Colonic mucosa (tissue), 4 donors: ENCODE measurements around the gene DOCK7. TPM values are rescaled to one million over a fixed set of nuclear protein-coding genes. Genes with fewer than 3 reads are reported as not detected.
"Not testable (repeated sequence)": the region's sequence is repeated elsewhere in the genome, so short reads cannot be mapped to it uniquely, and the experiment has no call there.

Experiments
- DNase-seq: peaks from one replicate; pipeline ENCODE4 v3.0.0-alpha.2; 2020
- H3K27ac ChIP-seq: fragments of 200-600 bp; one replicate; pipeline ENCODE4 v1.8.0; 2021
- H3K27me3 ChIP-seq: fragments of 200-600 bp; one replicate; pipeline ENCODE4 v1.8.0; 2021
- H3K36me3 ChIP-seq: fragments of 200-600 bp; one replicate; pipeline ENCODE4 v1.8.0; 2021
- H3K4me1 ChIP-seq: fragments of 200-600 bp; one replicate; pipeline ENCODE4 v1.8.0; 2021; ENCODE audit warnings: mild to moderate bottlenecking
- H3K4me3 ChIP-seq: fragments of 200-600 bp; one replicate; pipeline ENCODE4 v1.8.0; 2021
- H3K9ac ChIP-seq, 2 donors: one replicate each; pipeline ENCODE4 v1.7.0; 2013; ENCODE audit warnings: control low read depth in 2 of 2, low read depth in 2 of 2, low read length in 2 of 2
- H3K9me3 ChIP-seq: fragments of 200-600 bp; one replicate; pipeline ENCODE4 v1.8.0; 2021
- CTCF ChIP-seq: fragments of 200-600 bp; IDR thresholded peaks from one replicate; pipeline ENCODE4 v1.8.0; 2022; ENCODE audit warnings: antibody characterized with exemption, mild to moderate bottlenecking
- intact Hi-C: fragments of 100-400 bp; cut with DNase I; formaldehyde crosslinking; loops from one replicate; pipeline ENCODE4 v1.14.1; 2022
- total RNA-seq, 2 donors: library from RNA; stranded (reverse); fragmentation: NEBNext Ultra II Directional in 1 of 2; extraction: Animal tissue kit (Norgen Biotek cat#: 25700) in 1 of 2; gene quantifications; one replicate each; pipeline ENCODE4 v1.2.1, GENCODE V29; 2021
- donor health status: healthy.
- donor health status: DM: no; HTN: no; CAD: no.
- donor health status: DM: no; HTN: no; CAD: no.

The DOCK7 gene
- total RNA-seq, 2 donors from 2014 or later, result 44.9 to 53.7 TPM

GRCh38 chr1:62720946-62721554 lies 32.9 kb upstream of the DOCK7 start:
- no peaks in the 10 kb centered on the region for H3K9me3 ChIP-seq
- no peak for TF ChIP-seq CTCF
- DNase-seq, result peak; percentile 65
- H3K4me3 ChIP-seq, result no peak overlapping the region
- no peaks in the 10 kb centered on the region for H3K36me3 ChIP-seq
- peaks cover 10% of the 10 kb centered on the region for H3K4me1 ChIP-seq
- intact Hi-C loops, result no loop called here
- peak overlapping the region; percentile 80 for H3K27ac ChIP-seq
- no peaks in the 10 kb centered on the region for H3K27me3 ChIP-seq
- peak overlapping the region in 1 of 2 donors; percentile 62 for H3K9ac ChIP-seq

GRCh38 chr1:62718400-62718799 lies 30.2 kb upstream of the DOCK7 start:
- H3K27me3 ChIP-seq, H3K27ac ChIP-seq, intact Hi-C loops, H3K9me3 ChIP-seq, H3K4me3 ChIP-seq, H3K4me1 ChIP-seq, DNase-seq, H3K9ac ChIP-seq, H3K36me3 ChIP-seq: not testable (repeated sequence)

DNA sequence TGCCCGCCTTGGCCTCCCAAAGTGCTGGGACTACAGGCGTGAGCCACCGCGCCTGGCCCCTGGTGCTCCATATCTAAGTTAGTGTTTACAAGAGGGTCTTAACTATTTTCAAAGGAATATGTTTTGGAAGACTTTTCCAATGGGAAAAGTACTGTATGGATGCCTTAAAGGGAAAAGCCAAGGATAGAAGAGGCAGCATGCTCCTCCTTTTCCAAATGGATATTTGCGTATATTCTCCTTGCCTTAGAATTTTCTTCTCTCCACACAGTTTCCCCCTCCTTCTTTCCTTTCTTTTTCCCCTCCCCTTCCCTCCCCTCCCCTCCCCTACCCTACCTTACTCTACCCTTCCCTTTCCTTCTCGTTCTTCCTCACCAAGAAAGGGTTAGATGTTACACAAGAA lies 29.3 kb upstream of the DOCK7 start:
- intact Hi-C loops, result no loop called here
- no peak overlapping the region for H3K9ac ChIP-seq
- no peaks in the 10 kb centered on the region for H3K9me3 ChIP-seq
- TF ChIP-seq CTCF, result no peak
- no peaks in the 10 kb centered on the region for H3K27me3 ChIP-seq
- H3K4me1 ChIP-seq, result peaks cover 7% of the 10 kb centered on the region
- H3K27ac ChIP-seq, result no peak overlapping the region
- no peak overlapping the region for H3K4me3 ChIP-seq
- no peaks in the 10 kb centered on the region for H3K36me3 ChIP-seq
- no peak for DNase-seq

- no peak for DNase-seq
- intact Hi-C loops, result no loop called here
- Histone ChIP-seq H3K4me3 (no peak overlapping the region), H3K4me1 (peaks cover 7% of the 10 kb centered on the region), H3K27ac (no peak overlapping the region), H3K9ac (no peak overlapping the region), H3K27me3 (no peaks in the 10 kb centered on the region), H3K36me3 (no peaks in the 10 kb centered on the region), H3K9me3 (no peaks in the 10 kb centered on the region)
- no peak for TF ChIP-seq CTCF
Measured at GRCh38 chr1:62716397-62716796, 28.2 kb upstream of the DOCK7 start.

DNA sequence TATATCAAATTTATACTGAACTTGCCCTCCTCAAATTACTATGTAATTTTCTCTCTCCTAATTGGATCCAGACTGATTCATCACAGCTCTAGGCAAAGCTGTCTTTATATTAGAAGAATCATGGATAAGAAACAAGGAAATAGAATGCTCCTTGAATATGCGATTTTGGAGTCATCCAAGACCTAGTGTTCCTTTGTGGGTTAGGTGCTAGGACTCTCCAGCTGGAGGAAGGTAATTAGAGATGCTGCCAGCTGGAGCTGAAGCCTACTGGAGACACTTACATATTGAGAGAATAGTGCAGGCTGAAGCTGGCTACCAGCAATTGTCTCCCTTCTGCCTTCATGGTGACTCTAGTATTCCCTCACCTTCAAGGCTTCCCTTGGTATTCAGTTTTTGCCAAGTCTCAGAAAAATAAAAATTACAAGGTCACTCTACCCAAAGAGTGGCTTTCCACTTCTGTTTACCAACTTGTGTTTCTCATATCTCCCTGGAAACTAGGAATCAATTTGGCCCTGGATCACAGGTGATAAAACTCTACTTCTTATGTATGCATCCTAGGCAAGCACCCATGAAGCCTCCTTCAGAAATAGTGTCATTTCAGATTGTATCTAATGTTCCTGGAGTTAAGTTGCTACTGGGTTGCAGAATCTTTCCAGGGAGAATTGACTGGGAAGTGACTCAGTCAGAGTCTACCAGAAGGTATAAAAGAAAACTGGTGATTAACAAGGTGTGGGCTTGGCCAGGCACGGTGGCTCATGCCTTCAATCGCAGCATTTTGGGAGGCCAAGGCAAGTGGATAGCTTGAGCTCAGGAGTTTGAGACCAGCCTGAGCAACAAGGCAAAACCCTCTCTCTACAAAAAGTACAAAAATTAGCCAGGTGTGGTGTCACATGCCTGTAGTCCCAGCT lies 24.4 kb upstream of the DOCK7 start:
- no peaks in the 10 kb centered on the region for H3K36me3 ChIP-seq
- H3K4me3 ChIP-seq, result no peak overlapping the region
- TF ChIP-seq CTCF, result no peak
- H3K27me3 ChIP-seq, result no peaks in the 10 kb centered on the region
- H3K27ac ChIP-seq, result no peak overlapping the region
- peaks cover 2% of the 10 kb centered on the region for H3K4me1 ChIP-seq
- H3K9ac ChIP-seq, result no peak overlapping the region
- intact Hi-C loops, result no loop called here
- no peak for DNase-seq
- no peaks in the 10 kb centered on the region for H3K9me3 ChIP-seq

- TF ChIP-seq CTCF, result no peak
- Histone ChIP-seq H3K4me3 (no peak overlapping the region), H3K27ac (peak overlapping the region; percentile 60), H3K27me3 (no peaks in the 10 kb centered on the region), H3K9me3 (no peaks in the 10 kb centered on the region), H3K9ac (no peak overlapping the region), H3K36me3 (no peaks in the 10 kb centered on the region), H3K4me1 (peaks cover 7% of the 10 kb centered on the region)
- DNase-seq, result peak; percentile 55
- intact Hi-C loops, result no loop called here
Measured at GRCh38 chr1:62707744-62708120, 19.5 kb upstream of the DOCK7 start.
